ENCODE results near the gene PPP1R9B.

- TF ChIP-seq CTCF (IDR thresholded peaks at IDR 0.05), result no peak
- no peak for TF ChIP-seq FOXK1 (CRISPR knock-in tag; IDR thresholded peaks at IDR 0.05)
- TF ChIP-seq, protein P1, sequence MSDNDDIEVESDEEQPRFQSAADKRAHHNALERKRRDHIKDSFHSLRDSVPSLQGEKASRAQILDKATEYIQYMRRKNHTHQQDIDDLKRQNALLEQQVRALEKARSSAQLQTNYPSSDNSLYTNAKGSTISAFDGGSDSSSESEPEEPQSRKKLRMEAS (CRISPR knock-in tag; IDR thresholded peaks at IDR 0.05), result no peak
- TF ChIP-seq ZNF232 (CRISPR knock-in tag; IDR thresholded peaks at IDR 0.05), result no peak
Measured at GRCh38 chr17:50149091-50149416, 1.4 kb downstream of the PPP1R9B start.

Data from WTC11 (cell line).